OCI-LY7 (cell line): Measurements from ENCODE around the gene UNC45B.

Source experiments
- CTCF ChIP-seq: fragments of 200-600 bp; sonication (generic); conservative IDR thresholded peaks from 2 replicates; pipeline ENCODE4 v1.5.1; 2014; ENCODE audit warnings: mild to moderate bottlenecking, antibody characterized with exemption, low read length, moderate library complexity, mixed read lengths
- EZH2phosphoT487 ChIP-seq: fragments of 200-600 bp; sonication (generic); IDR thresholded peaks from 2 replicates; pipeline ENCODE4 v1.6.1; 2018; ENCODE audit warnings: low read depth, borderline replicate concordance, mild to moderate bottlenecking, mixed run types, antibody characterized with exemption, low read length, moderate library complexity, mixed read lengths

DNA sequence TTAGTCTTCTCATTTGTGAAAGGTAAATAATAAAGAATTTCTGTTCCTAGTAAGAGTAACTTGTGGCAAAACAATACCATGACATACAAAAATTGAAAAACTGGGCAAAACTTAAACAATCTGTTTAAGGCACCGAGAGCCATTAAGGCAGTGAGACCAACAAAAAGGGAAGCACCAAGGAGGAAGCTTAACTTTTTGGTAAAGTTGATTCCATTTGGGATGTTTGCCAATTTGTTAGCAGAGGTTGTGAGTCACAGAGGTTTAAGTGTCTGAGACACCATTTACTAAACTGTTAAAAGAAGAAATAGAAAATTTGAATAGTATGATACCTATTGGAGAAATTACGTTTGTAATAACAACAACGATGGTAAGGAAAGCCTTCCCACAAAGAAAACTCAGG is 41.7 kb downstream of the UNC45B start:
- TF ChIP-seq EZH2phosphoT487 (no peak), CTCF (no peak)
